ENCODE data around the gene VLDLR. TPM values are rescaled to one million over a fixed set of nuclear protein-coding genes. Genes with fewer than 3 reads are reported as not detected.

VLDLR gene
- total and polyA plus RNA-seq, 2 donors (not counting 1 experiment from before 2014, with no cell fraction given), result 11.9 to 26.3 TPM

GRCh38 chr9:2640570-2640969 lies 19.0 kb downstream of the VLDLR start:
- no peak for DNase-seq (ENCODE audit: low read depth in 2 of 2)
- TF ChIP-seq CTCF (conservative IDR thresholded peaks at IDR 0.05 in 1 of 2, IDR thresholded peaks at IDR 0.05 in 1 of 2; ENCODE audit: low read depth in 1 of 2, low read length in 2 of 2) (no peak), EZH2 (IDR thresholded peaks at IDR 0.05; ENCODE audit: low read length, missing control alignments) (no peak)
- Histone ChIP-seq H3K36me3 (ENCODE audit: control insufficient read depth, insufficient read depth, low read length) (peaks cover 3% of the 10 kb centered on the region), H4K20me1 (ENCODE audit: control insufficient read depth, extremely low read depth, insufficient read depth, low read length) (no peaks in the 10 kb centered on the region), H3K9me3 (ENCODE audit: control insufficient read depth, insufficient read depth, low read depth, low read length) (no peaks in the 10 kb centered on the region), H3K79me2 (ENCODE audit: control insufficient read depth, insufficient read depth, low read length) (no peaks in the 10 kb centered on the region), H3K9ac (ENCODE audit: insufficient read depth, low read length) (no peak overlapping the region), H3K27me3 (ENCODE audit: control insufficient read depth, insufficient read depth, low read length) (no peaks in the 10 kb centered on the region), H2AFZ (ENCODE audit: low read length) (no peak overlapping the region), H3K4me2 (ENCODE audit: extremely low read depth, insufficient read depth, low read length) (no peak overlapping the region), H3K4me1 (ENCODE audit: control insufficient read depth, extremely low read depth, insufficient read depth, low read length) (no peaks in the 10 kb centered on the region), H3K27ac (ENCODE audit: insufficient read depth, low read length) (no peak overlapping the region), H3K4me3 (replicated peaks in 1 of 4; ENCODE audit: control extremely low read depth in 1 of 4, insufficient read depth in 1 of 4, low read depth in 3 of 4, low read length in 4 of 4) (no peak overlapping the region)

- H3K27ac ChIP-seq (ENCODE audit: insufficient read depth, low read length), result no peak overlapping the region
- H3K27me3 ChIP-seq (ENCODE audit: control insufficient read depth, insufficient read depth, low read length), result no peaks in the 10 kb centered on the region
- TF ChIP-seq EZH2 (IDR thresholded peaks at IDR 0.05; ENCODE audit: low read length, missing control alignments), result no peak
- no peak overlapping the region for H3K4me2 ChIP-seq (ENCODE audit: extremely low read depth, insufficient read depth, low read length)
- no peaks in the 10 kb centered on the region for H4K20me1 ChIP-seq (ENCODE audit: control insufficient read depth, extremely low read depth, insufficient read depth, low read length)
- no peak overlapping the region for H2AFZ ChIP-seq (ENCODE audit: low read length)
- H3K79me2 ChIP-seq (ENCODE audit: control insufficient read depth, insufficient read depth, low read length), result no peaks in the 10 kb centered on the region
- H3K36me3 ChIP-seq (ENCODE audit: control insufficient read depth, insufficient read depth, low read length), result peaks cover 3% of the 10 kb centered on the region
- no peak for DNase-seq (ENCODE audit: low read depth in 2 of 2)
- H3K9me3 ChIP-seq (ENCODE audit: control insufficient read depth, insufficient read depth, low read depth, low read length), result no peaks in the 10 kb centered on the region
- no peak overlapping the region for H3K4me3 ChIP-seq (replicated peaks in 1 of 4; ENCODE audit: control extremely low read depth in 1 of 4, insufficient read depth in 1 of 4, low read depth in 3 of 4, low read length in 4 of 4)
- H3K4me1 ChIP-seq (ENCODE audit: control insufficient read depth, extremely low read depth, insufficient read depth, low read length), result no peaks in the 10 kb centered on the region
- H3K9ac ChIP-seq (ENCODE audit: insufficient read depth, low read length), result no peak overlapping the region
Measured at GRCh38 chr9:2641033-2641432, 19.4 kb downstream of the VLDLR start.

- Histone ChIP-seq H3K79me2 (ENCODE audit: control insufficient read depth, insufficient read depth, low read length) (no peaks in the 10 kb centered on the region), H4K20me1 (ENCODE audit: control insufficient read depth, extremely low read depth, insufficient read depth, low read length) (no peaks in the 10 kb centered on the region), H3K4me3 (replicated peaks in 1 of 4; ENCODE audit: control extremely low read depth in 1 of 4, insufficient read depth in 1 of 4, low read depth in 3 of 4, low read length in 4 of 4) (no peak overlapping the region), H3K36me3 (ENCODE audit: control insufficient read depth, insufficient read depth, low read length) (peaks cover 3% of the 10 kb centered on the region), H3K9me3 (ENCODE audit: control insufficient read depth, insufficient read depth, low read depth, low read length) (no peaks in the 10 kb centered on the region), H3K9ac (ENCODE audit: insufficient read depth, low read length) (no peak overlapping the region), H3K4me1 (ENCODE audit: control insufficient read depth, extremely low read depth, insufficient read depth, low read length) (no peaks in the 10 kb centered on the region), H2AFZ (ENCODE audit: low read length) (no peak overlapping the region), H3K27me3 (ENCODE audit: control insufficient read depth, insufficient read depth, low read length) (no peaks in the 10 kb centered on the region), H3K4me2 (ENCODE audit: extremely low read depth, insufficient read depth, low read length) (no peak overlapping the region), H3K27ac (ENCODE audit: insufficient read depth, low read length) (no peak overlapping the region)
- no peak for DNase-seq (ENCODE audit: low read depth in 2 of 2)
- no peak for TF ChIP-seq EZH2 (IDR thresholded peaks at IDR 0.05; ENCODE audit: low read length, missing control alignments)
- TF ChIP-seq CTCF (conservative IDR thresholded peaks at IDR 0.05 in 1 of 2, IDR thresholded peaks at IDR 0.05 in 1 of 2; ENCODE audit: low read depth in 1 of 2, low read length in 2 of 2), result no peak
Measured at GRCh38 chr9:2642068-2642467, 20.5 kb downstream of the VLDLR start.

All from fibroblast of lung (primary cell).